HepG2 (cell line): ENCODE measurements around the gene SH3BP5. TPM values are rescaled to one million over a fixed set of nuclear protein-coding genes. Genes with fewer than 3 reads are reported as not detected.

Experiments used
- CBX1 ChIP-seq: IDR thresholded peaks from one replicate; pipeline ENCODE4 v1.6.1; 2016; ENCODE audit warnings: antibody characterized with exemption, low read depth
- CREM ChIP-seq, 2 experiments: sonication (generic) in 1 of 2; formaldehyde crosslinking in 1 of 2; IDR thresholded peaks; 2 replicates each; pipeline versions ENCODE4 v1.4.0 to v1.6.1; 2016 to 2020; ENCODE audit warnings: antibody characterized with exemption in 1 of 2, mild to moderate bottlenecking in 1 of 2, missing genetic modification reagents in 1 of 2
- EHMT2 ChIP-seq: fragments of 200-600 bp; sonication (generic); IDR thresholded peaks from 2 replicates; pipeline ENCODE4 v1.7.0; 2017; ENCODE audit warnings: antibody characterized with exemption, low read depth, low read length, borderline replicate concordance
- KAT2B ChIP-seq: fragments of 150-350 bp; IDR thresholded peaks from 2 replicates; pipeline ENCODE4 v1.6.1; 2014; ENCODE audit warnings: low read depth, low read length, borderline replicate concordance
- MAZ ChIP-seq, 2 experiments: sonication (generic) in 1 of 2; formaldehyde crosslinking in 1 of 2; IDR thresholded peaks; 2 replicates each; pipeline versions ENCODE4 v1.5.0 to v1.6.1; 2012 to 2020; ENCODE audit warnings: low read depth in 2 of 2, mild to moderate bottlenecking in 2 of 2, borderline replicate concordance in 1 of 2, improper control_type of control experiment in 1 of 2, low read length in 1 of 2, missing genetic modification reagents in 1 of 2, moderate library complexity in 1 of 2
- MXI1 ChIP-seq: IDR thresholded peaks from 3 replicates; pipeline ENCODE4 v1.6.1; 2012; ENCODE audit warnings: low read depth, low read length, inconsistent platforms, borderline replicate concordance
- REPIN1 ChIP-seq: sonication (generic); formaldehyde crosslinking; IDR thresholded peaks from 2 replicates; pipeline ENCODE4 v1.8.0; 2022; ENCODE audit warnings: missing genetic modification reagents, low read depth, mild to moderate bottlenecking, borderline replicate concordance
- TARDBP ChIP-seq: sonication (generic); formaldehyde crosslinking; IDR thresholded peaks from 2 replicates; pipeline ENCODE4 v1.8.0; 2022; ENCODE audit warnings: mild to moderate bottlenecking, missing genetic modification reagents
- TEAD3 ChIP-seq: optimal IDR thresholded peaks from 2 replicates; pipeline ENCODE3; 2016; ENCODE audit warnings: borderline replicate concordance
- ZNF788 ChIP-seq: sonication (generic); formaldehyde crosslinking; IDR thresholded peaks from 2 replicates; pipeline ENCODE4 v1.5.0; 2020; ENCODE audit warnings: mild to moderate bottlenecking, missing genetic modification reagents, borderline replicate concordance
- polyA plus RNA-seq, 8 experiments: library from polyadenylated mRNA; depleted of rRNA in 3 of 8; stranded (reverse) in 7 of 8; unstranded in 1 of 8; fragments of >200 nt; fragmentation: Illumina TruSeq in 4 of 8; extraction: Trizol in 4 of 8; gene quantifications; 2 replicates each; pipeline versions ENCODE4 v1.2.1 to v1.2.3, GENCODE V29; 2011 to 2016; ENCODE audit warnings: low read depth in 4 of 8, missing spikeins in 1 of 8, mixed read lengths in 1 of 8; ENCODE audit not compliant: insufficient read depth in 1 of 8
- total RNA-seq, 5 experiments: library from RNA; depleted of rRNA; stranded (reverse); fragments of >200 nt; fragmentation: Illumina TruSeq; extraction: Trizol; gene quantifications; 2 replicates each; pipeline ENCODE4 v1.2.3, GENCODE V29; 2016; ENCODE audit warnings: low read depth in 1 of 5
- TF ChIP-seq, protein P1 (sequence below): IDR thresholded peaks from 2 replicates; pipeline ENCODE4 v1.4.0; 2020; ENCODE audit warnings: mild to moderate bottlenecking, missing genetic modification reagents
- TF ChIP-seq, protein P2 (sequence below): sonication (generic); formaldehyde crosslinking; IDR thresholded peaks from 2 replicates; pipeline ENCODE4 v1.5.1; 2020; ENCODE audit warnings: mild to moderate bottlenecking, missing genetic modification reagents, borderline replicate concordance
- TF ChIP-seq, protein P3 (sequence below): IDR thresholded peaks from 2 replicates; pipeline ENCODE4 v1.6.1; 2012; ENCODE audit warnings: low read length, improper control_type of control experiment
- TF ChIP-seq, protein P4 (sequence below): sonication (generic); formaldehyde crosslinking; IDR thresholded peaks from 2 replicates; pipeline ENCODE4 v1.4.0; 2020; ENCODE audit warnings: low read depth, missing genetic modification reagents

Gene SH3BP5
- total and polyA plus RNA-seq, 2 of the 13 experiments (the other 11 are each of a cell fraction or from before 2014, with no cell fraction given): 0.09 to 0.16 TPM

DNA sequence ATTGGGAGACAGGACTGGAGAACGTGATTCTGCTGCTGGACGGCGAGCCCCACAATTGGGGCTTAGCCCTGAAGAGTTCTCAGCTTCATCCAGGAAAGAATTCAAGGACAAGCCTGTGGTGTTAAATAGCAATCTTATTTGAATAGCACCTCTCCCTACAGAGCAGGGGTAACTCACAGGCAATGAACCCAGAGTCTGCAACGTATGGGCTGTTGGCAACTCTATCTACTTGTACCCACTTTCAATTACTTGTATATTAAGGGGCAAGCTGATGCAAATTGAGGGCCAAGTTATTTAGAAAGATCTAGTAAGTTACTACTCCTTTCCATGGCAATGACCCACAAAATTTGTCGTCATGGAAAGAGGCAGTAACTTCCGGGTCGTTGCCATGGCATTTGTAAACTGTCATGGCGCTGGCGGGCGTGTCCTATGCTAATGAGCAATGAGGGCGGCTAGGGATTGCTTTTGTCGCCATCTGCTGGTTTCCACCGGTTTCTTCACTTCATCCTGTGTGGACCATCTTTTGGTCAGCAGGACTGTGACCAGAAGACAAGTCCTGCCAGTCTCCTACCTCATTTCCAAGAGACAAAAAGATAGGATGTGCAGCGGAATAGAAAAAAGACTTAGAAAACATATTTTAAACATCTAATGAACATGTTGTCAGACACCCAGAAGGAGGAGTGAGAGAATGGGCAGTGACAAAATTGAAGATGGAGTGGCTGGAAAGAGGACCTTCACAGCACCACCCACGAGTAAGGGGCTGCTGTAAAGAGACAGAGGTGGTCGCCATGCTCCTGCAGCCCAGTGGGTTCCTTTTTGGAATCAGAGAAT lies 45.8 kb upstream of the SH3BP5 start (continued):
- TF ChIP-seq, protein P1, sequence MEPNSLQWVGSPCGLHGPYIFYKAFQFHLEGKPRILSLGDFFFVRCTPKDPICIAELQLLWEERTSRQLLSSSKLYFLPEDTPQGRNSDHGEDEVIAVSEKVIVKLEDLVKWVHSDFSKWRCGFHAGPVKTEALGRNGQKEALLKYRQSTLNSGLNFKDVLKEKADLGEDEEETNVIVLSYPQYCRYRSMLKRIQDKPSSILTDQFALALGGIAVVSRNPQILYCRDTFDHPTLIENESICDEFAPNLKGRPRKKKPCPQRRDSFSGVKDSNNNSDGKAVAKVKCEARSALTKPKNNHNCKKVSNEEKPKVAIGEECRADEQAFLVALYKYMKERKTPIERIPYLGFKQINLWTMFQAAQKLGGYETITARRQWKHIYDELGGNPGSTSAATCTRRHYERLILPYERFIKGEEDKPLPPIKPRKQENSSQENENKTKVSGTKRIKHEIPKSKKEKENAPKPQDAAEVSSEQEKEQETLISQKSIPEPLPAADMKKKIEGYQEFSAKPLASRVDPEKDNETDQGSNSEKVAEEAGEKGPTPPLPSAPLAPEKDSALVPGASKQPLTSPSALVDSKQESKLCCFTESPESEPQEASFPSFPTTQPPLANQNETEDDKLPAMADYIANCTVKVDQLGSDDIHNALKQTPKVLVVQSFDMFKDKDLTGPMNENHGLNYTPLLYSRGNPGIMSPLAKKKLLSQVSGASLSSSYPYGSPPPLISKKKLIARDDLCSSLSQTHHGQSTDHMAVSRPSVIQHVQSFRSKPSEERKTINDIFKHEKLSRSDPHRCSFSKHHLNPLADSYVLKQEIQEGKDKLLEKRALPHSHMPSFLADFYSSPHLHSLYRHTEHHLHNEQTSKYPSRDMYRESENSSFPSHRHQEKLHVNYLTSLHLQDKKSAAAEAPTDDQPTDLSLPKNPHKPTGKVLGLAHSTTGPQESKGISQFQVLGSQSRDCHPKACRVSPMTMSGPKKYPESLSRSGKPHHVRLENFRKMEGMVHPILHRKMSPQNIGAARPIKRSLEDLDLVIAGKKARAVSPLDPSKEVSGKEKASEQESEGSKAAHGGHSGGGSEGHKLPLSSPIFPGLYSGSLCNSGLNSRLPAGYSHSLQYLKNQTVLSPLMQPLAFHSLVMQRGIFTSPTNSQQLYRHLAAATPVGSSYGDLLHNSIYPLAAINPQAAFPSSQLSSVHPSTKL: peak; percentile 35; the same call in 1 of the 2 replicates
- TF ChIP-seq TEAD3: peak; percentile 55
- TF ChIP-seq CBX1: peak; percentile 93
- peak; percentile 86; the same call in 1 of the 2 replicates for TF ChIP-seq EHMT2
- TF ChIP-seq CREM (IDR thresholded peaks at IDR 0.05): peak; percentile 91
- no peak for TF ChIP-seq CREM (CRISPR knock-in tag; IDR thresholded peaks at IDR 0.05)
- peak; percentile 23; the same call in 1 of the 2 replicates for TF ChIP-seq ZNF788 (CRISPR knock-in tag)
- no peak for TF ChIP-seq MAZ (IDR thresholded peaks at IDR 0.05; ENCODE audit: borderline replicate concordance, low read depth, low read length)
- TF ChIP-seq MAZ (CRISPR knock-in tag; IDR thresholded peaks at IDR 0.05; ENCODE audit: low read depth): no peak
- no peak for TF ChIP-seq KAT2B
- TF ChIP-seq MXI1: peak; percentile 96; the same call in 2 of the 3 replicates
- TF ChIP-seq, protein P2, sequence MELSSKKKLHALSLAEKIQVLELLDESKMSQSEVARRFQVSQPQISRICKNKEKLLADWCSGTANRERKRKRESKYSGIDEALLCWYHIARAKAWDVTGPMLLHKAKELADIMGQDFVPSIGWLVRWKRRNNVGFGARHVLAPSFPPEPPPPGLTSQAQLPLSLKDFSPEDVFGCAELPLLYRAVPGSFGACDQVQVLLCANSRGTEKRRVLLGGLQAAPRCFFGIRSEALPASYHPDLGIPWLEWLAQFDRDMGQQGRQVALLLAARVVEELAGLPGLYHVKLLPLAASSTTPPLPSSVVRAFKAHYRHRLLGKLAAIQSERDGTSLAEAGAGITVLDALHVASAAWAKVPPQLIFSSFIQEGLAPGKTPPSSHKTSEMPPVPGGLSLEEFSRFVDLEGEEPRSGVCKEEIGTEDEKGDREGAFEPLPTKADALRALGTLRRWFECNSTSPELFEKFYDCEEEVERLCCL (CRISPR knock-in tag): no peak
- peak; percentile 78; the same call in 1 of the 2 replicates for TF ChIP-seq REPIN1 (CRISPR knock-in tag)
- TF ChIP-seq, protein P3, sequence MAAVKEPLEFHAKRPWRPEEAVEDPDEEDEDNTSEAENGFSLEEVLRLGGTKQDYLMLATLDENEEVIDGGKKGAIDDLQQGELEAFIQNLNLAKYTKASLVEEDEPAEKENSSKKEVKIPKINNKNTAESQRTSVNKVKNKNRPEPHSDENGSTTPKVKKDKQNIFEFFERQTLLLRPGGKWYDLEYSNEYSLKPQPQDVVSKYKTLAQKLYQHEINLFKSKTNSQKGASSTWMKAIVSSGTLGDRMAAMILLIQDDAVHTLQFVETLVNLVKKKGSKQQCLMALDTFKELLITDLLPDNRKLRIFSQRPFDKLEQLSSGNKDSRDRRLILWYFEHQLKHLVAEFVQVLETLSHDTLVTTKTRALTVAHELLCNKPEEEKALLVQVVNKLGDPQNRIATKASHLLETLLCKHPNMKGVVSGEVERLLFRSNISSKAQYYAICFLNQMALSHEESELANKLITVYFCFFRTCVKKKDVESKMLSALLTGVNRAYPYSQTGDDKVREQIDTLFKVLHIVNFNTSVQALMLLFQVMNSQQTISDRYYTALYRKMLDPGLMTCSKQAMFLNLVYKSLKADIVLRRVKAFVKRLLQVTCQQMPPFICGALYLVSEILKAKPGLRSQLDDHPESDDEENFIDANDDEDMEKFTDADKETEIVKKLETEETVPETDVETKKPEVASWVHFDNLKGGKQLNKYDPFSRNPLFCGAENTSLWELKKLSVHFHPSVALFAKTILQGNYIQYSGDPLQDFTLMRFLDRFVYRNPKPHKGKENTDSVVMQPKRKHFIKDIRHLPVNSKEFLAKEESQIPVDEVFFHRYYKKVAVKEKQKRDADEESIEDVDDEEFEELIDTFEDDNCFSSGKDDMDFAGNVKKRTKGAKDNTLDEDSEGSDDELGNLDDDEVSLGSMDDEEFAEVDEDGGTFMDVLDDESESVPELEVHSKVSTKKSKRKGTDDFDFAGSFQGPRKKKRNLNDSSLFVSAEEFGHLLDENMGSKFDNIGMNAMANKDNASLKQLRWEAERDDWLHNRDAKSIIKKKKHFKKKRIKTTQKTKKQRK: no peak
- TF ChIP-seq TARDBP (CRISPR knock-in tag): peak; percentile 89
- TF ChIP-seq, protein P4, sequence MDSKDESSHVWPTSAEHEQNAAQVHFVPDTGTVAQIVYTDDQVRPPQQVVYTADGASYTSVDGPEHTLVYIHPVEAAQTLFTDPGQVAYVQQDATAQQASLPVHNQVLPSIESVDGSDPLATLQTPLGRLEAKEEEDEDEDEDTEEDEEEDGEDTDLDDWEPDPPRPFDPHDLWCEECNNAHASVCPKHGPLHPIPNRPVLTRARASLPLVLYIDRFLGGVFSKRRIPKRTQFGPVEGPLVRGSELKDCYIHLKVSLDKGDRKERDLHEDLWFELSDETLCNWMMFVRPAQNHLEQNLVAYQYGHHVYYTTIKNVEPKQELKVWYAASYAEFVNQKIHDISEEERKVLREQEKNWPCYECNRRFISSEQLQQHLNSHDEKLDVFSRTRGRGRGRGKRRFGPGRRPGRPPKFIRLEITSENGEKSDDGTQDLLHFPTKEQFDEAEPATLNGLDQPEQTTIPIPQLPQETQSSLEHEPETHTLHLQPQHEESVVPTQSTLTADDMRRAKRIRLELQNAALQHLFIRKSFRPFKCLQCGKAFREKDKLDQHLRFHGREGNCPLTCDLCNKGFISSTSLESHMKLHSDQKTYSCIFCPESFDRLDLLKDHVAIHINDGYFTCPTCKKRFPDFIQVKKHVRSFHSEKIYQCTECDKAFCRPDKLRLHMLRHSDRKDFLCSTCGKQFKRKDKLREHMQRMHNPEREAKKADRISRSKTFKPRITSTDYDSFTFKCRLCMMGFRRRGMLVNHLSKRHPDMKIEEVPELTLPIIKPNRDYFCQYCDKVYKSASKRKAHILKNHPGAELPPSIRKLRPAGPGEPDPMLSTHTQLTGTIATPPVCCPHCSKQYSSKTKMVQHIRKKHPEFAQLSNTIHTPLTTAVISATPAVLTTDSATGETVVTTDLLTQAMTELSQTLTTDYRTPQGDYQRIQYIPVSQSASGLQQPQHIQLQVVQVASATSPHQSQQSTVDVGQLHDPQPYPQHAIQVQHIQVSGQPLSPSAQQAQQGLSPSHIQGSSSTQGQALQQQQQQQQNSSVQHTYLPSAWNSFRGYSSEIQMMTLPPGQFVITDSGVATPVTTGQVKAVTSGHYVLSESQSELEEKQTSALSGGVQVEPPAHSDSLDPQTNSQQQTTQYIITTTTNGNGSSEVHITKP (CRISPR knock-in tag): 0 out of 2 replicates have a peak, but pooled peaks have one; percentile 15
